ENCODE data around the gene CDK18.

The CDK18 gene

GRCh38 chr1:205505076-205505729 lies 734 bp downstream of the CDK18 start:
- DNase-seq: peak in 1 of 14 donors; percentile 64

GRCh38 chr1:205505791-205506190 lies 1.3 kb downstream of the CDK18 start:
- DNase-seq: peak in 3 of 14 donors; percentile 36 to 79 (median 39)

GRCh38 chr1:205506409-205507200 lies 2.1 kb downstream of the CDK18 start:
- DNase-seq: peak in 2 of 14 donors; percentile 19 to 45

- DNase-seq: no peak
Observed at GRCh38 chr1:205508227-205508714, 3.8 kb downstream of the CDK18 start.

GRCh38 chr1:205510308-205510950 lies 6.0 kb downstream of the CDK18 start:
- DNase-seq: peak in 2 of 14 donors; percentile 34 to 63

- DNase-seq: no peak
Observed at GRCh38 chr1:205510951-205511330, 6.5 kb downstream of the CDK18 start.

- DNase-seq: peak in 2 of 14 donors; percentile 56 to 65
Observed at GRCh38 chr1:205512059-205513045, 7.9 kb downstream of the CDK18 start.

GRCh38 chr1:205513774-205514173 lies 9.3 kb downstream of the CDK18 start:
- no peak for DNase-seq

- no peak for DNase-seq
Observed at GRCh38 chr1:205514211-205515142, 10.0 kb downstream of the CDK18 start.

GRCh38 chr1:205515781-205516253 lies 11.3 kb downstream of the CDK18 start:
- DNase-seq: peak in 1 of 14 donors; percentile 36

GRCh38 chr1:205516362-205516761 lies 11.9 kb downstream of the CDK18 start:
- no peak for DNase-seq

GRCh38 chr1:205517288-205517687 lies 12.8 kb downstream of the CDK18 start:
- DNase-seq: no peak

GRCh38 chr1:205517763-205518162 lies 13.3 kb downstream of the CDK18 start:
- DNase-seq: peak in 3 of 14 donors; percentile 34 to 60 (median 52)

GRCh38 chr1:205518661-205519540 lies 14.4 kb downstream of the CDK18 start:
- DNase-seq: peak in 13 of 14 donors; percentile 51 to 94 (median 86)

- peak in 8 of 14 donors; percentile 64 to 90 (median 76) for DNase-seq
Observed at GRCh38 chr1:205519541-205520131, 15.2 kb downstream of the CDK18 start.

- no peak for DNase-seq
Observed at GRCh38 chr1:205520709-205521108, 16.2 kb downstream of the CDK18 start.

- DNase-seq: no peak
Observed at GRCh38 chr1:205521686-205522085, 17.2 kb downstream of the CDK18 start.

GRCh38 chr1:205522692-205523091 lies 18.2 kb downstream of the CDK18 start:
- no peak for DNase-seq
